Heart left ventricle (tissue), 16 donors: ENCODE data around the gene ASIC1. TPM values are rescaled to one million over a fixed set of nuclear protein-coding genes. Genes with fewer than 3 reads are reported as not detected.

ENCODE experiments used
- ATAC-seq, 4 donors: fragments of 200-7000 bp; cut with Tn5 transposase; one replicate each; pipeline ENCODE4 v1.9.1; 2020 to 2022; ENCODE audit warnings: moderate library complexity in 4 of 4, mild to moderate bottlenecking in 3 of 4, moderate number of reproducible peaks in 1 of 4
- DNase-seq, 5 donors: peaks; one replicate each; pipeline ENCODE4 v3.0.0-alpha.2; 2020
- H3K27ac ChIP-seq, 12 donors: fragments of 200-600 bp; sonication (generic) in 4 of 12; one replicate each; pipeline versions ENCODE4 v1.5.0 to v1.8.0; 2016 to 2022; ENCODE audit warnings: mild to moderate bottlenecking in 2 of 12
- H3K27me3 ChIP-seq, 9 donors: fragments of 200-600 bp; sonication (generic) in 2 of 9; one replicate each; pipeline versions ENCODE4 v1.5.1 to v1.8.0; 2016 to 2022; ENCODE audit warnings: mild to moderate bottlenecking in 3 of 9
- H3K36me3 ChIP-seq, 9 donors: fragments of 200-600 bp; sonication (generic) in 2 of 9; one replicate each; pipeline versions ENCODE4 v1.5.0 to v1.8.0; 2018 to 2022; ENCODE audit warnings: mild to moderate bottlenecking in 2 of 9
- H3K4me1 ChIP-seq, 12 donors: fragments of 200-600 bp; sonication (generic) in 4 of 12; one replicate each; pipeline versions ENCODE4 v1.5.0 to v1.8.0; 2016 to 2022; ENCODE audit warnings: mild to moderate bottlenecking in 3 of 12
- H3K4me3 ChIP-seq, 12 donors: fragments of 200-600 bp; sonication (generic) in 4 of 12; one replicate each; pipeline versions ENCODE4 v1.5.0 to v1.8.0; 2017 to 2022; ENCODE audit warnings: mild to moderate bottlenecking in 9 of 12, moderate library complexity in 4 of 12
- H3K9me3 ChIP-seq, 12 donors: fragments of 200-600 bp; sonication (generic) in 4 of 12; one replicate each; pipeline versions ENCODE4 v1.5.0 to v1.8.0; 2016 to 2022; ENCODE audit warnings: mild to moderate bottlenecking in 1 of 12
- CTCF ChIP-seq, 12 donors: fragments of 200-600 bp; sonication (generic) in 4 of 12; IDR thresholded peaks; one replicate each; pipeline versions ENCODE4 v1.5.0 to v1.8.0; 2018 to 2022; ENCODE audit warnings: antibody characterized with exemption in 12 of 12, mild to moderate bottlenecking in 5 of 12
- POLR2A ChIP-seq, 2 donors: fragments of 450-650 bp; IDR thresholded peaks; one replicate each; pipeline ENCODE4 v1.6.1; 2017; ENCODE audit warnings: antibody characterized with exemption in 2 of 2, mild to moderate bottlenecking in 2 of 2, moderate library complexity in 2 of 2
- WGBS, 4 donors: extraction: QIAGEN DNeasy Blood & Tissue Kit in 2 of 4; methylation state at CpG; one replicate each; pipeline versions ENCODE4 v1.1.5 to v1.1.7; 2013 to 2018; 5-methylcytosine and 5-hydroxymethylcytosine counted together
- intact Hi-C, 10 donors: fragments of 100-400 bp; cut with DNase I; formaldehyde crosslinking; loops; one replicate each; pipeline versions ENCODE4 v1.11.1 to v1.14.2; 2022
- polyA plus RNA-seq, 2 donors: library from polyadenylated mRNA; stranded (reverse); fragments of 200-250 nt; gene quantifications; one replicate each; pipeline ENCODE4 v1.2.3, GENCODE V29; 2013
- total RNA-seq, 9 donors: library from RNA; depleted of rRNA in 2 of 9; stranded (reverse); fragments of >200 nt in 2 of 9; fragmentation: NEBNext Ultra II Directional in 3 of 9; extraction: Animal tissue kit (Norgen Biotek cat#: 25700) in 3 of 9; gene quantifications; one replicate each; pipeline versions ENCODE4 v1.1.0 to v1.2.4, GENCODE V29; 2016 to 2023
- donor health status: ischemic (EF 13 %, LVEDD 7.1; RV severe dilation, severe dysfunction).
- donor health status: healthy with polysubstance abuse.
- donor health status: DM: no; HTN: yes; CAD: no.
- donor health status: DM: no; HTN: no; CAD: no.
- donor health status: ischemic (EF 25% LVEDD 6.9; RV normal size, moderate dysfunction).
- donor health status: ischemic (EF 25% LVEDD 5.7; RV mildly dilated, moderate dysfunction).
- donor health status: healthy.
- donor health status: DM: yes; HTN: yes; CAD: no.
- donor health status: ischemic (EF 35%, LVEDD 5.7; RV mildly dilated, moderate dysfunction).
- donor health status: nonischemic (EF 11% LVEDD 7.7; RV severe dilation, severe dysfunction).
- donor health status: DM: yes; HTN: yes; CAD: no.
- donor health status: PGD.
- donor health status: ischemic (EF 29% LVEDD 5.4; RV normal size, mild dysfunction).
- donor health status: nonischemic (EF 23%, LVEDD 6.1; RV moderate dilation, normal function).

Gene ASIC1
- total and polyA plus RNA-seq, 11 donors: 0.31 to 1.8 (median 0.71) TPM

DNA sequence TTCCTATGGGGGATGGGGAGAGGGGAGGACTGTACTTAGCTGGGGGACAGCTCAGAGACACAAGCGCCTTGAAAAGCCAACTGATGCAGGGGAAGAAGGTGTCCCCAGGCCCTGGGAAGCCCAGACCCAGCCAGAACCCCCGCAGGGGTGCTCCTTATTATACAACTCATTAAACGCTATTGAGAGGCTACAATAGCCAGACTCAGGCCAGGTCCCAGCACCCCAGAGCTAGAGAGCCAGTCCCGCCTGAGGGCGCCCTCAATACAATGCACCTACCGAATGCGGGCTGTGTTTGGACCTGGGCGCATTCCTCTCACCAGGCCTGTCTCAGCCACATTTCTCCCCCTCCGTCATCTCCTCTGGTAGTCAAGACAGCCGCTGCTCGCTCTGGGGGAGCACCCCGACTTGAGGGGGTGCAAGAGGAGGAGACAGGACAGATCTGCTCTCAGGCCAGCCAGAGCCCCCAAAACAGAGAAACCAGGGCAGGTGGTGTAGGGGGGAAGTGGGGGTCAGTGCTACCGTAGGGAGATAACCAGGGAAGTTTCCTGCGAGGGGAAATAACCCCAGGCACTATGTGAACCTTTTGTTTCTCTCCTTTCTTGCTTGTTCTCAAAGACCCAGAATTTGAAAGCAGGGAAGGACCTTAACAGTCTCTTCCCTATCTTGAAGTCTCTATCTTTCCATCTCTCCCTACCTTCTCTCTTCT is 6.1 kb upstream of the ASIC1 start:
- peak overlapping the region in 2 of 12 donors; percentile 4 to 10 for H3K27ac ChIP-seq
- H3K36me3 ChIP-seq: no peaks in the 10 kb centered on the region
- intact Hi-C loops: loop anchor here in 5 of 10 donors (5.0 to 10.0 kb wide), 4 partner anchors 84 to 276 kb away; no protein-coding TSS in a partner anchor
- H3K4me1 ChIP-seq: peaks cover 0 to 20% (median 10%) of the 10 kb centered on the region in 12 donors
- H3K4me3 ChIP-seq: peak overlapping the region in 6 of 12 donors; percentile 29 to 50 (median 42)
- ATAC-seq: peak in 2 of 4 donors; percentile 11 to 14
- no peak for TF ChIP-seq POLR2A (IDR thresholded peaks at IDR 0.05)
- TF ChIP-seq CTCF (IDR thresholded peaks at IDR 0.05): peak in 1 of 12 donors; percentile 5
- no peaks in the 10 kb centered on the region for H3K9me3 ChIP-seq
- DNase-seq: no peak
- WGBS, 4 donors: 64 to 80% (median 72%) methylated on average over 14 of the region's 14 CpGs
- peaks cover 0 to 15% (median 0%) of the 10 kb centered on the region in 9 donors for H3K27me3 ChIP-seq

DNA sequence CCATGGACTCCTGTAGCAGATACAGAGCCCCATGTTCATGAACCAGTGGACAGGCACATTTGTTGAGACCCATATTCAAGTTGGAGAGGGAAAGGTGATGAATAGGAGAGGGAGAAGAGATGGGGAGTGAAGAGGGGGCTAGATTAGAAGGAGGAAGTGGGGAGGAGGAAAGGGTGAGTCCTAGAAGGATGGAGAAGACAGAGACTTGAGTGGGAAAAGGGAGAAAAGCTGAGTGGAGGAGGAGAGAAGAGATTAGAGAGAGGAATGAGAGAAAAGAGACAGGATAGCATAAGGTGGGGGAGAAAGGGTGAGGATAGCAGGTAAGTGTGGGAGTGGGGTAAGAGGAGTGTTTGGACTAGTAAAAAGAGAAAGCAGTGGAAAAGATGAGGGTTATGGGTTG is 4.9 kb upstream of the ASIC1 start:
- no peak for ATAC-seq
- peaks cover 0 to 22% (median 0%) of the 10 kb centered on the region in 9 donors for H3K27me3 ChIP-seq
- H3K4me3 ChIP-seq: no peak overlapping the region
- TF ChIP-seq POLR2A (IDR thresholded peaks at IDR 0.05) (no peak), CTCF (IDR thresholded peaks at IDR 0.05) (no peak)
- H3K27ac ChIP-seq: no peak overlapping the region
- no peak for DNase-seq
- no peaks in the 10 kb centered on the region for H3K36me3 ChIP-seq
- H3K4me1 ChIP-seq: peaks cover 0 to 31% (median 18%) of the 10 kb centered on the region in 12 donors
- no peaks in the 10 kb centered on the region for H3K9me3 ChIP-seq
- intact Hi-C loops: loop anchor here in 5 of 10 donors (5.0 to 10.0 kb wide), 4 partner anchors 85 to 278 kb away; no protein-coding TSS in a partner anchor

GRCh38 chr12:50052964-50053363 is 4.4 kb upstream of the ASIC1 start:
- DNase-seq: no peak
- H3K27ac ChIP-seq: no peak overlapping the region
- peaks cover 0 to 23% (median 0%) of the 10 kb centered on the region in 9 donors for H3K27me3 ChIP-seq
- WGBS, 4 donors: 86 to 93% (median 92%) methylated on average over 7 of the region's 7 CpGs
- no peak for ATAC-seq
- H3K4me1 ChIP-seq: peaks cover 0 to 35% (median 18%) of the 10 kb centered on the region in 12 donors
- no peaks in the 10 kb centered on the region for H3K36me3 ChIP-seq
- intact Hi-C loops: loop anchor here in 5 of 10 donors (5.0 to 10.0 kb wide), 4 partner anchors 86 to 278 kb away; no protein-coding TSS in a partner anchor
- no peaks in the 10 kb centered on the region for H3K9me3 ChIP-seq
- H3K4me3 ChIP-seq: no peak overlapping the region
- no peak for TF ChIP-seq CTCF (IDR thresholded peaks at IDR 0.05)
- no peak for TF ChIP-seq POLR2A (IDR thresholded peaks at IDR 0.05)

GRCh38 chr12:50053583-50053982 is 3.8 kb upstream of the ASIC1 start:
- intact Hi-C loops: loop anchor here in 5 of 10 donors (5.0 to 10.0 kb wide), 4 partner anchors 86 to 279 kb away; no protein-coding TSS in a partner anchor
- DNase-seq (no peak), ATAC-seq (no peak)
- Histone ChIP-seq H3K4me3 (no peak overlapping the region), H3K27me3 (peaks cover 0 to 28% (median 0%) of the 10 kb centered on the region in 9 donors), H3K36me3 (no peaks in the 10 kb centered on the region), H3K27ac (no peak overlapping the region), H3K4me1 (peaks cover 0 to 37% (median 19%) of the 10 kb centered on the region in 12 donors), H3K9me3 (no peaks in the 10 kb centered on the region)
- TF ChIP-seq CTCF (IDR thresholded peaks at IDR 0.05): no peak
- TF ChIP-seq POLR2A (IDR thresholded peaks at IDR 0.05): no peak
- WGBS, 4 donors: 76 to 83% (median 81%) methylated on average over 1 of the region's 1 CpG
